Body of pancreas (tissue), 4 donors: Measurements from ENCODE around the gene APLF. TPM values are rescaled to one million over a fixed set of nuclear protein-coding genes. Genes with fewer than 3 reads are reported as not detected.
"Not testable (repeated sequence)": the region's sequence is repeated elsewhere in the genome, so short reads cannot be mapped to it uniquely, and the experiment has no call there.

Source experiments
- ATAC-seq: fragments of 150-250 bp; one replicate; pipeline ENCODE4 v1.9.1; 2016
- DNase-seq, 4 donors: peaks; one replicate each; pipeline ENCODE4 v3.0.0-alpha.2; 2019
- H3K27ac ChIP-seq, 4 donors: fragments of 200-600 bp; sonication (generic); 1 replicate in 3 of 4; 2 replicates in 1 of 4; pipeline versions ENCODE4 v1.5.1 to v1.6.1; 2016 to 2019; ENCODE audit warnings: mild to moderate bottlenecking in 1 of 4, mixed read lengths in 1 of 4, moderate library complexity in 1 of 4
- H3K27me3 ChIP-seq, 2 donors: fragments of 200-600 bp; sonication (generic); one replicate each; pipeline ENCODE4 v1.6.0; 2016; ENCODE audit warnings: mild to moderate bottlenecking in 1 of 2
- H3K36me3 ChIP-seq, 2 donors: fragments of 200-600 bp; sonication (generic); replicated peaks in 1 of 2; 2 replicates each; pipeline ENCODE4 v1.5.1; 2016; ENCODE audit warnings: low read depth in 2 of 2; ENCODE audit not compliant: insufficient read depth in 1 of 2
- H3K4me1 ChIP-seq: fragments of 200-600 bp; sonication (generic); one replicate; pipeline ENCODE4 v1.6.0; 2016
- H3K4me3 ChIP-seq, 2 donors: fragments of 200-600 bp; sonication (generic); 1 replicate in 1 of 2; 2 replicates in 1 of 2; pipeline ENCODE4 v1.5.1; 2016 to 2019
- H3K9me3 ChIP-seq, 3 donors: fragments of 200-600 bp; sonication (generic); 1 replicate in 2 of 3; 2 replicates in 1 of 3; pipeline ENCODE4 v1.5.1; 2016
- CTCF ChIP-seq, 7 experiments: fragments of 450-650 bp in 4 of 7; fragments of 200-600 bp in 3 of 7; sonication (generic) in 3 of 7; IDR thresholded peaks; one replicate each; pipeline ENCODE4 v1.5.1; 2016 to 2019; ENCODE audit warnings: antibody characterized with exemption in 7 of 7
- POLR2A ChIP-seq, 3 donors: fragments of 450-650 bp; IDR thresholded peaks; one replicate each; pipeline ENCODE4 v1.6.1; 2016; ENCODE audit warnings: antibody characterized with exemption in 3 of 3, mild to moderate bottlenecking in 2 of 3
- WGBS, 2 donors: methylation state at CpG; one replicate each; pipeline ENCODE4 v1.1.5; 2017; 5-methylcytosine and 5-hydroxymethylcytosine counted together
- intact Hi-C: fragments of 100-400 bp; cut with DNase I; formaldehyde crosslinking; loops from one replicate; pipeline ENCODE4 v1.15.1; 2023
- total RNA-seq, 2 donors: library from RNA; depleted of rRNA; stranded (reverse); fragments of >200 nt; gene quantifications; one replicate each; pipeline ENCODE4 v1.1.0, GENCODE V29; 2016

The APLF gene
- total RNA-seq, 2 donors from 2014 or later = 3.9 to 4.0 TPM

GRCh38 chr2:68476454-68476853 is 9.1 kb downstream of the APLF start:
- Histone ChIP-seq H3K4me1 (no peaks in the 10 kb centered on the region), H3K36me3 (no peaks in the 10 kb centered on the region), H3K9me3 (no peaks in the 10 kb centered on the region), H3K4me3 (no peak overlapping the region), H3K27ac (no peak overlapping the region), H3K27me3 (no peaks in the 10 kb centered on the region)
- ATAC-seq (no peak), DNase-seq (no peak)
- intact Hi-C loops = no loop called here
- TF ChIP-seq POLR2A (IDR thresholded peaks at IDR 0.05) (no peak), CTCF (IDR thresholded peaks at IDR 0.05) (no peak)
- WGBS, 2 donors = 41 to 66% methylated on average over 1 of the region's 1 CpG

GRCh38 chr2:68478688-68479087 is 11.3 kb downstream of the APLF start:
- ATAC-seq = no peak
- Histone ChIP-seq H3K27me3 (no peaks in the 10 kb centered on the region), H3K36me3 (no peaks in the 10 kb centered on the region), H3K4me3 (no peak overlapping the region), H3K27ac (no peak overlapping the region), H3K9me3 (no peaks in the 10 kb centered on the region), H3K4me1 (no peaks in the 10 kb centered on the region)
- intact Hi-C loops = no loop called here
- WGBS, 2 donors = 82 to 86% methylated on average over 1 of the region's 1 CpG
- TF ChIP-seq CTCF (IDR thresholded peaks at IDR 0.05) (no peak), POLR2A (IDR thresholded peaks at IDR 0.05) (no peak)
- no peak for DNase-seq

GRCh38 chr2:68482296-68482820 is 15.0 kb downstream of the APLF start:
- no peak for DNase-seq
- Histone ChIP-seq H3K36me3 (no peaks in the 10 kb centered on the region), H3K27me3 (no peaks in the 10 kb centered on the region), H3K27ac (no peak overlapping the region), H3K9me3 (no peaks in the 10 kb centered on the region), H3K4me1 (no peaks in the 10 kb centered on the region), H3K4me3 (no peak overlapping the region)
- no peak for ATAC-seq
- intact Hi-C loops = no loop called here
- TF ChIP-seq CTCF (IDR thresholded peaks at IDR 0.05) (no peak), POLR2A (IDR thresholded peaks at IDR 0.05) (no peak)
- WGBS, 2 donors = 86 to 88% methylated on average over 2 of the region's 2 CpGs

- H3K4me3 ChIP-seq = no peak overlapping the region
- H3K9me3 ChIP-seq = no peaks in the 10 kb centered on the region
- ATAC-seq (no peak), DNase-seq (no peak)
- H3K36me3 ChIP-seq = no peaks in the 10 kb centered on the region
- intact Hi-C loops = no loop called here
- no peaks in the 10 kb centered on the region for H3K27me3 ChIP-seq
- H3K27ac ChIP-seq = no peak overlapping the region
- 81 to 93% methylated on average over 3 of the region's 3 CpGs for WGBS, 2 donors
- peaks cover 6% of the 10 kb centered on the region for H3K4me1 ChIP-seq
- no peak for TF ChIP-seq CTCF (IDR thresholded peaks at IDR 0.05)
- no peak for TF ChIP-seq POLR2A (IDR thresholded peaks at IDR 0.05)
Observed at GRCh38 chr2:68483011-68483410, 15.6 kb downstream of the APLF start.

GRCh38 chr2:68487773-68488355 is 20.5 kb downstream of the APLF start:
- intact Hi-C loops = no loop called here

GRCh38 chr2:68488605-68489004 is 21.2 kb downstream of the APLF start:
- ATAC-seq, H3K9me3 ChIP-seq, H3K27me3 ChIP-seq, H3K4me1 ChIP-seq, H3K27ac ChIP-seq, DNase-seq, H3K4me3 ChIP-seq, intact Hi-C loops, H3K36me3 ChIP-seq: not testable (repeated sequence)
- 68 to 82% methylated on average over 1 of the region's 1 CpG for WGBS, 2 donors

More at GRCh38 chr2:68487773-68488355, 20.5 kb downstream of the APLF start:
- Histone ChIP-seq H3K27me3 (no peaks in the 10 kb centered on the region), H3K27ac (no peak overlapping the region), H3K9me3 (no peaks in the 10 kb centered on the region), H3K36me3 (no peaks in the 10 kb centered on the region), H3K4me3 (no peak overlapping the region), H3K4me1 (peaks cover 6% of the 10 kb centered on the region)
- no peak for DNase-seq
- 31 to 38% methylated on average over 3 of the region's 3 CpGs for WGBS, 2 donors
- no peak for ATAC-seq
- TF ChIP-seq POLR2A (IDR thresholded peaks at IDR 0.05) (no peak), CTCF (IDR thresholded peaks at IDR 0.05) (peak in 6 of 7 experiments; percentile 38 to 62 (median 49))
